Hematopoietic multipotent progenitor cell (in vitro differentiated cells): Measurements from ENCODE around the gene C10orf67. TPM values are rescaled to one million over a fixed set of nuclear protein-coding genes. Genes with fewer than 3 reads are reported as not detected.
"Not testable (repeated sequence)": the region's sequence is repeated elsewhere in the genome, so short reads cannot be mapped to it uniquely, and the experiment has no call there.

Experiments
- DNase-seq, 3 donors: peaks; one replicate each; pipeline ENCODE4 v3.0.0-alpha.2; 2011 to 2015; ENCODE audit warnings: low read depth in 2 of 3, low spot score in 2 of 3
- total RNA-seq: library from RNA; depleted of rRNA; stranded (reverse); fragments of >200 nt; gene quantifications from one replicate; pipeline ENCODE4 v1.2.3, GENCODE V29; 2012

Gene C10orf67
- not detected for total RNA-seq

GRCh38 chr10:23344241-23344841 is at the start of gene C10orf67:
C10orf67 (minus strand) TSS chr10:23344797; CDS start chr10:23344774, 23 bp downstream.
- DNase-seq, result no peak

- DNase-seq, result no peak
Observed at GRCh38 chr10:23391821-23392220, 47.2 kb upstream of the C10orf67 start.

- DNase-seq, result no peak
Observed at GRCh38 chr10:23390809-23391208, 46.2 kb upstream of the C10orf67 start.

GRCh38 chr10:23390408-23390807 is 45.8 kb upstream of the C10orf67 start:
- DNase-seq, result not testable (repeated sequence)

GRCh38 chr10:23387516-23387915 is 42.9 kb upstream of the C10orf67 start:
- not testable (repeated sequence) for DNase-seq

- no peak for DNase-seq
Observed at GRCh38 chr10:23386052-23386451, 41.5 kb upstream of the C10orf67 start.

GRCh38 chr10:23384364-23384763 is 39.8 kb upstream of the C10orf67 start:
- DNase-seq, result no peak

GRCh38 chr10:23383637-23384036 is 39.0 kb upstream of the C10orf67 start:
- no peak for DNase-seq

- no peak for DNase-seq
Observed at GRCh38 chr10:23381298-23382040, 36.9 kb upstream of the C10orf67 start.

- no peak for DNase-seq
Observed at GRCh38 chr10:23379686-23380085, 35.1 kb upstream of the C10orf67 start.

GRCh38 chr10:23376229-23376655 is 31.6 kb upstream of the C10orf67 start:
- no peak for DNase-seq

- DNase-seq, result no peak
Observed at GRCh38 chr10:23375366-23375765, 30.8 kb upstream of the C10orf67 start.

GRCh38 chr10:23373156-23373555 is 28.6 kb upstream of the C10orf67 start:
- no peak for DNase-seq

- DNase-seq, result no peak
Observed at GRCh38 chr10:23371073-23371472, 26.5 kb upstream of the C10orf67 start.

- no peak for DNase-seq
Observed at GRCh38 chr10:23370106-23370505, 25.5 kb upstream of the C10orf67 start.

GRCh38 chr10:23368816-23369640 is 24.4 kb upstream of the C10orf67 start:
- DNase-seq, result peak in 1 of 3 donors; percentile 67

- DNase-seq, result no peak
Observed at GRCh38 chr10:23367896-23368595, 23.4 kb upstream of the C10orf67 start.

- not testable (repeated sequence) for DNase-seq
Observed at GRCh38 chr10:23365417-23366030, 20.9 kb upstream of the C10orf67 start.

GRCh38 chr10:23364378-23364777 is 19.8 kb upstream of the C10orf67 start:
- DNase-seq, result no peak

GRCh38 chr10:23363793-23364135 is 19.2 kb upstream of the C10orf67 start:
- no peak for DNase-seq
